Fibroblast of skin of back (primary cell): Measurements from ENCODE around the gene RGS7.
A peak's percentile ranks its signal among the peaks of the same experiment; 100 is the strongest.
"Not testable (repeated sequence)": the region's sequence is repeated elsewhere in the genome, so short reads cannot be mapped to it uniquely, and the experiment has no call there.

Experiments used
- DNase-seq: peaks from one replicate; pipeline ENCODE4 v3.0.0-alpha.2; 2013

The RGS7 gene

DNA sequence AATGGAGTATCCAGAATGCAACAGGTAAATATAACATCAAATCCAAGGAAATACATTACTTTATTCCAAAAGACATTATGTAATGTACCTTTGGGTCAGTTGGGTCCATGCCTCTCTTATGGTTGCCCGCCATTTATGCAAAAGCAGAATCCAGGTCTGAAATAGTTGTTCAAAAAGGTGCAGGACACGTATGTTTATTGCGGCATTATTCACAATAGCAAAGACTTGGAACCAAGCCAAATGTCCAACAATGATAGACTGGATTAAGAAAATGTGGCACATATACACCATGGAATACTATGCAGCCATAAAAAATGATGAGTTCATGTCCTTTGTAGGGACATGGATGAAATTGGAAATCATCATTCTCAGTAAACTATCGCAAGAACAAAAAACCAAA is 384.9 kb downstream of the RGS7 start:
- not testable (repeated sequence) for DNase-seq

DNA sequence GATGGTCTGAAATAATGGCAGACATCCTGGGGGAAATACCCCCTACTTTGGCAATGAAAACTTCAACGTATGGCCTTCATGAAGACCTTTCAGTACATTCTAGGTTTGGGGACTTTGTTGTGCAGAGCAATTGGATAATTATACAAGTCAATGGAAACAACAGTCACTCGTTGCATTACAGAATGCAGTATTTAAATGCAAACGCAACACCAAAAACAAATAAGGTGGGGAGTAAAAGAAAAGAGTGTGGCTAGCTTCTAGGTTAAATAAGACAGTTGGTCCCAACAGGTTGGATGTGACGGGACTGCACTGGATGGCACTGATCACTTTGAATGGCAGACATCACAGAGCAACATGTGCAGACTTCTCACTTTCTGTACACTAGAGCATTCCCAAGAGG is 386.8 kb downstream of the RGS7 start:
- DNase-seq: no peak

DNA sequence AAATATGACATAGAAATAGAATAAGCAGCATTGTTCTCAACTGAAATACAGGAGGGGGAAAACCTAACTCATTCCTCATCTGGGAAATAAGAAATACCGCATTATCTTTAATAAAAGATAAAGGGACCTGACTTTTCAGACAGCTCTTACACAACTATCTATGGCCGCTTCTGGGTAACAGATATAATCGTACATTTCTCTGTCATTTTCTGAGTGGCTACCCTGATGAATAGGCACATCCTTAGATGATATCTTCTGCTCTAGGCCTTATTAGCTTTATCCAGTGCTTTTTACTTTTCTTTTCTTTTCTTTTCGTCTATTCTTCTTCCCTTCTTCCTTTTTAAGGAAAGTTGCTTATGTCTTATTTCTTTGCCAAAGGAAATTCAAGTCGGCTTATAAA is 388.1 kb downstream of the RGS7 start:
- DNase-seq: no peak

DNA sequence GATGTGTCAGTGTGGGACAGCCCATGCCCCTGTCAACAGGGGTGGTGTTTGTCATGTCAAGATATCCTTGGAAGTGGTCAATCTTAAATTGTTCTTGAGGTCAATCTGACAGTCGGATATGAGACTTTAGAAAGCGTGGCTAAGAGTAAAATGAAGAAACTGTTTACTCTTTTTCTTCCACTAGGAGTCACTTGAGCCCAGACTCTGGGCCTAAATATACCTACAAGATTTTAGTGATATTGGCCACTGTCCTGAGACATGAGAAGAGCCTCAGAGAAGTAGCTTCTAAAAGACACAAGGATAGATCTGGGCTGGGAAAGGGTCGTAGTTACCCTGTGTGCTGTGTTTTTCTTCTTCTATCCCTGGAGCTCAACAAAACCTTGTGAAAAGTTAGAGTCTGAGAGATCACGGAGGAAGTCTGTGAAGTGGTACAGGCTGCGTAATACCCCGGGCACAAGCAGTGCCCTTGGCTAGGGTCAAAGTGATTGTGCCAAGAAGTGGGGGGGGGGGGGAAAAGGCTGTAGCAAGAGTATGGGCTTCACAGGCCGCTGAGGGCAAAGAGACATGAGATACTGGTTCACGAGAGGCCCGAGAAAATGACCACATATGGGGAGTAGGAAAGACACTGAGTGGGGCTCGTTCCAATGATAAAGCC is 389.8 kb downstream of the RGS7 start:
- DNase-seq: peak; percentile 34

DNA sequence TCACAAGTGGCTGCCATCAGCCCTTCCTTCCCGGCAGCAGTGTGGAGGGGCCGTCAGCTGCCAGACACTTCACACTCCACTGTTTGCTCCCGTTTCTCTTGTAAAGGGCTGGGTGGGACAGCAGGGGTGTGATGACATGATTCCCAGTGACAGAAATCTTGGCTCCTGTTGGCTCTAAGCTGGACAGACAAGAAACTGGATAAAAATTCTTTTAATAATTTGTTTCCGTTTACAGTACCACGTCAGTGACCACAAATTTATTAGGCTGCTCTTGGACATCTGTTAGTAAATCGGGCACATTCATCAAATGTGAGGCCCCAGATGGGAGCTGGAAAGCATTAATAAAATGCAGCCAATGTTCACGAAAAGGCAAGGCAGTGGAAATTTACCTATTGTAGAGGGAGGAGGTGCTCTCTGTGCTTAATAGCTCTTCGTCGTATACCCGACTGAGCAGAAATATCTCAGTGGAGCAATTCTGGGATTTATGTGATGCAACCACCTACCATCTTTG is 391.4 kb downstream of the RGS7 start:
- no peak for DNase-seq

DNA sequence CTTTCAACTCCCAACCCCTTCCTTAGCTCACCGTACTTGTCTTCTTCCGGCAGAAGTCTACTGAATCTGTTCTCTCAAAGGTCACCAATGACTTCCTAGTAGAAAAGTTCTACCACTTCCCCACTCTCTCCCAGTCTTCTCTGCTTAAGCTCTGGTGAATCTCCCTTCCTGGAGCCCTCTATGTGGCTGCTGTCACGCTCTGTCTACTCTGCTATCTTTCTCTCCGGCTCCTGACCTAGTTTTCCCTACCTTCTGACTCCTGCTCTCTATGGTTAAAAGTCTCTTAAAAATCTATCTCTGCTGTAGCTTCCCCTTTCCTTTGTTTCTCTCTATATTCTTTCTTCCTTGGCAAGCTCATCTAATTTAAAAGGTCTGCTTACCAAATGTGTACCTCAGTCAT is 394.9 kb downstream of the RGS7 start:
- DNase-seq: no peak

DNA sequence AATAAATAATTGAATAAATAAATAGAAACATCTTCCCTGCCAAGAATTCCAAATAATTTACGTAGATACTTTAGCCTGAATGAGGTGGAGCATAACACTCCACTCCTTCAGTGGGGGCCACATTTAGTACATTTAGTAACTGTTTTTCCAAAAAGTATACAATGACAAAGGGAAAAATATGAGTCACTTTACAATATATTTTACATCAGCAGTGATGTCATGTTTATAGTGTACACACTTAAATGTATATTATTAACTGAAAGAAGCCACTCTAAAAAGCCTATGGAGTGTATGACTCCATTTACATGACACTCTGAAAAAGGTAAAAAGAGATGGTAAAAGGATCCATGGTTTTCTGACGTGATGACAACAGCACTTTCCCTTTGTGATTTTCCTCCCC is 400.6 kb downstream of the RGS7 start:
- no peak for DNase-seq

DNA sequence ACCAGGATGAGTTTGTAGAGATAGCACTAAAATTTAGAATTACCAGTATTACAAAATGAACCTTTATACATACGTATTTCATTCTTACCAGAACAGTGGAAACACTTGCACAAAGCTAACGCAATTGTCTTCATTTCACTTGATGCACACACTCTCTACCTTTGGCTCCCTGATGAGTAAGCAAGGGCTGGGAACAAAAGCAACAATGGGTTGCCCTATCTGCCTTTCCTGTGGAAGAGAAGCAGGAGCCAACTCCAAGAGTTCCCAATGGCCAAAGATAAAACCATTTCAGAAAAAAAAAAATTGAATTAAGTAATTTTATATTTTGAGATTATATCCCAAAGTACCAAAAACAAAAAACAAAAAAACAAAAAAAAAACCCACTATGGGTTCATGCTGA is 401.0 kb downstream of the RGS7 start:
- no peak for DNase-seq

DNA sequence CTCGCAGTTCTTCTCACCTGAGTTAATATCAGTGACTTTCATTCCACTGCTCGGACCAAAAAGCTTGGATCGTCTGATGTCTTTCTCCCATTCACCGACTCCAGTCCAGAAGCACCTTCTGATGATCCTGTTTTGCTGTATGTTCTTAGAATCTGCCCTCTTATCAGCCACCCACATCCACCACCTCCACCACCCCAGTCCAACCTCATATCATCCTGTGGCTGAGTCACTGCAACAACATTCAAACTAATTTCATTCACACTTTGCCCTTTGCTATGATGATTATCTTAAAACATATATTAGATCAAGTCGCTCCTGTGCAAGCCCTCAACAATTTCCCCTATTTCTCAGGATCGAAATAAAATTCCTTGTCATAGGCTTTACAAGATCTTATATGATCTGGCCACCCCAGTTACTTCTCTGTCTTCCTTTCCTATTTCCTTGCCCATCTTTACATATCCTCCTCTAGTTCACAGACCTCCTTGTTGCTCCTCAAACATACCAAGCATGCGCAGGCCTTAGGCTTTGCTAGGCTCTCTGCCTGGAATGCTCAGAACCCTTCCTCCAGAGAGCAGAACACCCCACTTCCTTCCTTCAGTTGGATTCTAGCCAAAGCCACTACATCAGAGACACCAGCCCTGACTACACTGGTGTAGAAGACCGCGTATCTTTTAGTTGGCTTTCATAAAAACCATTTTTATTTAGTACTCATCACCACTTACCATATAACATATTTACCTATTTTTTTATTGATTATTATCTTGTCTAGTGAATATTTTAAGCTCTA is 409.4 kb downstream of the RGS7 start:
- no peak for DNase-seq

DNA sequence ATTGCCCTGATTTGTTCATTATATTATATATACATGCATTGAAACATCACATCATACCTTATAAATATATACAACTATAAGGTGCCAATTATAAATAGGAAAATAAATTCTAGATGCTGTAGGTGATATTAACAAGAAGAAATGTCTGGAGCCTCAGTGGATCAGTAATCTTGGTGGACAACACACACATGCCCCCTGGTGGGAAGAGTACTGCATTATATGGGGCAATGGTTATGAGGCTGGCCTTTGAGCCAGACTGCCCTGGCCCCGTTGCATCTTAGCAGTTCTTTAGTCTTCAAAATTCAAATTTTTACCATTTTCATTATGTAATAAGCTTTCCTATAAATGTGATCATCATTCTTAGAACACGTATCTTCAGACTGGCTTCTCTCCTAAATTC is 410.1 kb downstream of the RGS7 start:
- peak; percentile 53 for DNase-seq

DNA sequence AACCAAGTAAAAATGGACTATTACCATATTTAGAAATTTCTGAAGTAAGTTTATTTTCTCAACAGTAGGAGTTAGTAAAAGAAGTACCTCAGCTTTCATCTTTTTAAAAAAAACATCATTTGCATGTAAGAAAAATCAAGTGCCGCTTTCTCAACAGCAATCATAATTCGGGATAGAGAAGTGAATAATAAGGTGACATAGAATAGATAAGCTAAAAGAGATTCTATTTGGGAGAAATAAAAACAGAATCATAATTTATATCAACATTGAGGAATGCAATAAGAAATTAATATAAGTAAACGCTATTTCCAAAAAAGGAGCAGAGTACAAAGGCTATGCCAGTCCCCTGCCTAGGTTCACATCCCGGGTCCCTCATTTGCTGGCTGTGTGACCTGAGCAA is 414.1 kb downstream of the RGS7 start:
- no peak for DNase-seq

DNA sequence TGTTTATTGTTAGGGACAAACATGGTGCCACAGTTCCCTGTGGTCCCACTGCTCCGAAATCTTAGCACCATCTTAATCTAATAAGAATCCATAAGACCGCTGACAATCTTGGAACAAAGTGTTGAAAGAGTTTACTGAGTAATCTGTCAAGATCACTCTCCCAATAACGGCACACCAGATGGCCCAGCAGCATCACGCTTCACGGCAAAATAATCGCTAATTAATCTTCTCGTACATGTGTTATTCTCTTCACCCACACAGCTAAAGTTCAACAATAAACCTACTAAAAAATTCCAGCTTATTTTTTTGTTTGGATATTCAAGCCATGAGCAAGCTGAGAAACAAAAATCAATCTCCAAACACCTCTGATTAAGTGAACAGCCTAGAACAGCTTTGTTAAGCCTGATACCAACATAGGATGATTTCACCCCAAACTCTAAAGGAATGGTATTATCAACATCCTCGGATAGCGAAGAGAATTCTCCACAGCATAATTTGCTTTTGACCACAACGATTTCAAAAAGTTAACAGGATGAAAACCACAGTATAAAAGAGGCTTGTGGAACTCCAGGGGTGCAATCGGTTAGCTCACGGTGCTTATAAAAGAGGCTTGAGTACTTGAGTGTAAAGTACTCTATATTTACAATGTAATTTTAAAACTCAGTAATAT is 415.2 kb downstream of the RGS7 start:
- DNase-seq: no peak

DNA sequence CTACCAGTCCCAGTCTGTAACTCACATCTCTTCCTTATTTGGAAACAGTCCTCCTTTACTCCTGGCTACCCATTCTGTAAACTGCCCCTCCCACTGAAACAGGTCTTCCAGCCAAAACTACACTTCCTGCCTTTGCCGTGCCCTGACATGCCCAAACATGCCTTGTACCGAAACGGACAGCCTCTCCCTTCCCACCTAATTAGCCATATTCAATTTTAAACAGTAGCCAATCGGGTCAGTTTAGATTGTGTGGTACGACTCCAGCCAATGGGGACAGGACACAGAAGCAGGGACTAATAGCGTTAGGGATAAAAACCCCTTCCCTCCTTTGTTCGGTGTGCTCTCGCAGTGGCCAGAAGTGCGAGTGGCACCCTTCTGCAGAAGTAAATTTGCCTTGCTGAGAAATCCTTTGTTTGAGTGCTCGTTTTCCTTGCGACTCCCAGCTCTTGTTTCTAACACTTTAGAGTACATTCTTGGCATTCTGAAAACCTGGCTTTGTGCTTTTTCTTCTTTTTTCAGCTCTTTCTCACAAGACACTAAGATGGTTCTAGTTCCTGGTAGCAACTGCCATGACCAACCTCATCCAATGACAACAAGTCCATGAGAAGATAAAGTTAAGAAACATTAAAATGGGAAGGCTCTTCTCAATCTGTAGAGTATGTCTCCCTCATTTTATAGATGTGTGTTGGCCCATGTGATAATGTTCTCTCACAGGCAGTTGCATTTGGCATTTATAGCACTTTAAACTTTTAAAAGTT is 419.9 kb downstream of the RGS7 start:
- DNase-seq: no peak

DNA sequence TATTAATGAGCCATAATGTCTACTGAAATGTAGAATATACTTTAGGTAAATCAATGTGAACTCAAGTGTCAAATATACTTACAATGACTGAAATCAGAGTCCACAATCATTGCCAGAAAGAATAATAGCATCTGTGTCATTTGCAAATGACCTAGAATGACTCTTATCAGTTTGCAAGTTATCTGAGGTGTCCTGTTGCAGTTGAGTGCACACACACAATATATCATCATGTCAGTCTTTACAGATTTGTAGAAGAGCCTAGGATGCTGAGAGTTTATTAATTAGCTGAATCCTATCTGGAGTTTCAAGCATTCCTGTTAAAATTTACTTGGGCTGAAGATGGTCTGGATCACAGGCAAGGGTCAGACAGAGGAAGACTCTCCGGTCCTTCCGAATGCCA is 421.1 kb downstream of the RGS7 start:
- no peak for DNase-seq

DNA sequence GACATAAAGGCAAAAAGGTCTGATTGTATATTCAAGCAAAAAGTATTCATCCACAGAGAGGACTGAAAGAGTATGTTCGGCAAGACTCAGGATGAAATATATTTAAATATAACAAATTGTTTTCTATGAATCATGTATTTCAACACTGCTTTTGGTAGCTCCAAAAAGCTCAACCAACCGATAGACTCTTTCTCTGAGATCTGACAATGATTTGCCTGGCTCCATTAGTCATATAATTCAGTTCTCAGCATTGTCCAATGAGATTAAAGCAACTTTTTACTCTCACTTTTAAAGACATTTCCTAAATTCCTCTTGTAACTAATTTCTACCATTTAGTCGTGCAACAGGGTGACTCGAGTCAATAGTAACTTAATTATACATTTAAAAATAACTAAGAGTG is 426.0 kb downstream of the RGS7 start:
- no peak for DNase-seq

DNA sequence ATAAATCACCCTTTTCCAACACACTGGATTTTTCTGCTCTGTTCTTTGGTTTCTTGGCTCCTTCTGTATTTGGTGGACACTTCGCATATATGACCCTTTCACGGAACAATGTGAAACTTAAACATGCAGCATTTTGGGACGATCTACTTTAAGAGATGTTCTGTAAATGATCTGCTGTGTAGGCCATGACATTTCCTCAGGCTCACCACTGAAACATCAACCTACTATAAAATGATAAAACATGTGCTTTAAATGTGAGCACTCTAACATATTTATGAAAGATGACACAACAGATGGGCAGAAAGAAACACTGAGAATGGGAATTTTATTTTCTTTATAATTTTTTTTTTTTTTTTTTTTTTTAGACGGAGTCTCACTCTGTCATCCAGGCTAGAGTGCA is 428.7 kb downstream of the RGS7 start:
- DNase-seq: no peak

DNA sequence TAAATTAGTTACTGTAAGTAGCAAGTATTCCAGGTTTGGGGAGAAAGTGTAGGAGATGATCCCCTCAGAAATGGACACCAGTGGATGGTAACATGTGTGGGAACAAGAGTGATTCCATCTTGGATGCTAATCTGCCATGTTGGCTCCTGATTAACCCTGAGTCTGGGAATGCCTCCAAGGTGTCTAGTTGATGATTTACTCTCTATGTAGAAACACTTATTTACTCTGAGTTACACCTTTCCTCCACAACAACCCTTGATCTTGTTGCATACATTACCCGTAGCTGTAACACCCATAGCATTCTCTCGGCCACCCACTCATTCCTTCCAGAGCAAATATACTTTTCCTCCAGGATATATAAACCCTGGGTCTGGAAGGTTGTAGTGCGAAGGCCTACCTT is 429.2 kb downstream of the RGS7 start:
- DNase-seq: no peak

DNA sequence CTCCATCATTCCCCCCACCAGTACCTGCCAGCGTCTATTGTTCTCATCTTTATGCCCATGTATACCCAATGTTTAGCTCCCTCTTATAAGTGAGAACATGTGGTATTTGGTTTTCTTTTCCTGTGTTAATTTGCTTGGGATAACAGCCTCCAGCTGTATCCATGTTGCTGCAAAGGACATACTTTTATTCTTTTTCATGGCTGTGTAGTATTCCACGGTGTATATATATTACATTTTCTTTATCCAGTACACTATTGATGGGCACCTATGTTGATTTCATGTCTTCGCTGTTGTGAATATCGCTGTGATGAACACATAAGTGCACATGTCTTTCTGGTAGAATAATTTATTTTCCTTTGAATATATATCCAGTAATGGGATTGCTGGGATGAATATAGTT is 431.7 kb downstream of the RGS7 start:
- no peak for DNase-seq

DNA sequence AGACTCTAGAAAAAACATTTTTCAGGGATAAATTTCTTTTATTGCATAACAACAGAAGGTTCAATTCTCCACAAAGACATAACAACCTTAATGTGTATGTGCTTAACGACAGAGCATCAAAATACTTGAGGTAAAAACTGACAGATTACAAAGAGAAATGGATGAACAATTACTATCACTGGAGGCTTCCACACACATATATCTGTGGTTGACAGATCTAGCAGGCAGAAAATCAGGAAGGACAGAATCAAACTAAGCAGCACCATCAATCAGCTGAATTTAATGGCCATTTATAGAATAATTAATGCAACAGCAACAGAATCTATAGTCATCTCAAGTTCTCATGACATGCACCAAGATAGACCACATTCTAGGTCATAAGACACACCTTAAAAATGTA is 439.0 kb downstream of the RGS7 start:
- DNase-seq: no peak

DNA sequence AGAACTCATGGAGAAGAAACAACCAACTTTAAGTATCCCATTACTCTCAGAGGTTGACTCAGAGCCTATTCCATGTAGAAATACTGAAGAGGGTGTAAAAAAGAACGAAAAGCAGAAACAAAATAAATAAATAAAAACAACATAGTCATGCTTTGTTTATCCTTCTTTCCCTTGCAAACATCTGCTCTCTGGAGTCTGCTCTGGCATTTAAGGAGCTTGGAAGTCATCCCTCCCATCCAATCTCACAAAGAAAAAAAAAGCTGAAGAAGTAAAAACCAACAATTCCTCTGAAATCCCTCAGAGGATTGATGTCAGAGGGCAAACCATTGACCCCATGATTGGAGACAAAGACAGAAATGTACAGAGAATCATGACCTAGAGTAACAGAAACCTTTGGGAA is 442.5 kb downstream of the RGS7 start:
- no peak for DNase-seq

DNA sequence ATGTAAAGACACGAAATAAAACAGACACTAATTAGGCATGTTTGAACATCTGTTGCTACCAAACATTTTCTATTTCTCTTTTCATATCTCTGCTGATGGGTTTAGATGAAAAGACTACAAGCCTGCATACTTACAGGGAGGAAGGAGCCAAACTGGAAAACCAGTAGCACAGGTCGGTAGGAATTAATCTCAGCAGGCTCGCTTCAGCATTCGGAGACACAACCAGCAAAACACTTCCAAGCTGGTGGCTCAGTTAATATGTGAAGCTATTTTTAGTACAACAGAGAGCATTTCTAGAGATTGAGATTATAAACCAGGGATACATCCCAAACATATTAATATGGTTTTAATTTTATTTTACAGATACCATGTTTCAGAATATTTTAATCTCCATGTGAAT is 444.2 kb downstream of the RGS7 start:
- no peak for DNase-seq

DNA sequence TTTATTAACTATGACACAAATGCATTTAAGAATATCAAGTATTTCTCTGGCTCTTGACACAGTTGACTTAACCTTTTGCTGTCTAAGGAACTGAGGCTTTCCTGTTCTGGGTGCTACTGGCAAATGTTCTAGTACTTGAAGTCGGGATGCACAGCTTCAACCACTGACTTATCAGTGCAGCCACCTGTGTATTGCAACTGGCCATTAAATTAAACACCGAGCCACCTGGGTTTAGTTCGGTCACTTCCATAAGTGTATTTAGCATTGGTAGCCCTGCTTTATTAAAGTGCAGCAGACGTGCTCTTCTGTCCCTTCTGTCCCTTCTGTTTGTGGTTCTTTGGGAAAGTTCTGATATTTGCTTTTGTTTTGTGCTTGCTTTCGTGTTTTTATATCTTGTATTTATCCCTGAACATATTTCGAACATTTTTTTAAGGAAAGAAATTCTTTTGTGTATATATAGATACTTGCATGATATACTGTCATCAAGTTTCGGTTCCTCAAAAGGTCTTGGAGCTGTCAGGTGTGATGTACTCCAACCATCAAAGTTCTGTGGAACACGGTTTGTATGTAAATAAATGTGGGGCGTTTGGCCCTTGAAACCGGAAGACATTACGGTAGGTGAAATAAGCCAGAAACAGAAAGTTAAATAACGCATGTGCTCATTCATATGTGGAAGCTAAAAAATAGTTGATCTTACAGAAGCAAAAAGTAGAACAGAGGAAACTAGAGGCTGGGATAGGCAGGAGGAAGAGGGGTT is 447.1 kb downstream of the RGS7 start:
- no peak for DNase-seq
